ENCODE data around the gene TRAF5.

The TRAF5 gene

DNA sequence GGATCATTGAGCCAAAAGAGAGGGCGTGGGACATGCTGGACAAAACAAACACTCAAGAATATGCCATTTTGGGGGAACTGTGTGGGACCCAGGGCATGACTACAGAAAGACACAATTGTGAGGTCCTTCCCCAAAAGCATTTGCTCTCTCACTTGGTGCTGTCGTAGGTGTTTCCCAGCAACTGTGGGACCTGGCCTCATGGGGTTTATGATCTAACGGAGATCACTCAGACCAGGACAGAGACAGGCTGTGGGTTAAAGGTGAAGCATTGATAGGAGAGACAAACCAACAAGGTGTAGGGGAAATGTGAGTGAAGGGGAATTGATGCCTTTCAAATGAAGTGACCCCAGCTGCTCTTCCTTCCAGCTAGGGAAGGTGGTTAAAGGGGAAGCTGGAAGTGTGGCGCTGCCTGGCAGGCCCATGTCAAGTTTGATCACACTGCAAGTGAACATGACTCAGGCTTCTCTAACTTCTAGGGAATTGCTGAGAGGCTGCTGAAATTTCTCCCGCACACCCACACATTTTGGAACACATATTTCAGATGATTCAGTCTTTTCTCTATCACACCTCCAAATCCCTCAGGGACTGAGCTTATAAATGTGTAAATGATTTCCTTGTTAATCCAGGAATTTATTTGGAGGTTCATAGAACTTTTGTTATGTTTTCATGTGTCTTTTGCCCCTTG, 30.2 kb downstream of the TRAF5 start:
- ChIA-PET CTCF (interaction anchor here (2.2 to 3.5 kb wide), 4 partner anchors 11 to 34 kb away, joined by 5 to 18 read pairs (median 14); no protein-coding TSS in a partner anchor), POLR2A (no interaction called here)
- TF ChIP-seq, protein P1, sequence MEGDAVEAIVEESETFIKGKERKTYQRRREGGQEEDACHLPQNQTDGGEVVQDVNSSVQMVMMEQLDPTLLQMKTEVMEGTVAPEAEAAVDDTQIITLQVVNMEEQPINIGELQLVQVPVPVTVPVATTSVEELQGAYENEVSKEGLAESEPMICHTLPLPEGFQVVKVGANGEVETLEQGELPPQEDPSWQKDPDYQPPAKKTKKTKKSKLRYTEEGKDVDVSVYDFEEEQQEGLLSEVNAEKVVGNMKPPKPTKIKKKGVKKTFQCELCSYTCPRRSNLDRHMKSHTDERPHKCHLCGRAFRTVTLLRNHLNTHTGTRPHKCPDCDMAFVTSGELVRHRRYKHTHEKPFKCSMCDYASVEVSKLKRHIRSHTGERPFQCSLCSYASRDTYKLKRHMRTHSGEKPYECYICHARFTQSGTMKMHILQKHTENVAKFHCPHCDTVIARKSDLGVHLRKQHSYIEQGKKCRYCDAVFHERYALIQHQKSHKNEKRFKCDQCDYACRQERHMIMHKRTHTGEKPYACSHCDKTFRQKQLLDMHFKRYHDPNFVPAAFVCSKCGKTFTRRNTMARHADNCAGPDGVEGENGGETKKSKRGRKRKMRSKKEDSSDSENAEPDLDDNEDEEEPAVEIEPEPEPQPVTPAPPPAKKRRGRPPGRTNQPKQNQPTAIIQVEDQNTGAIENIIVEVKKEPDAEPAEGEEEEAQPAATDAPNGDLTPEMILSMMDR (IDR thresholded peaks at IDR 0.05; ENCODE audit: control extremely low read depth, extremely low read depth, low read depth, missing control alignments) = no peak
- DNase-seq (ENCODE audit: extremely low spot score) = no peak

GRCh38 chr1:211358685-211359084, 32.1 kb downstream of the TRAF5 start:
- no peak for DNase-seq (ENCODE audit: extremely low spot score)
- ChIA-PET POLR2A (no interaction called here), CTCF (interaction anchor here (1.2 to 3.5 kb wide), 3 partner anchors 30 to 36 kb away, joined by 3 to 17 read pairs (median 5); no protein-coding TSS in a partner anchor)
- TF ChIP-seq, protein P1 (IDR thresholded peaks at IDR 0.05; ENCODE audit: control extremely low read depth, extremely low read depth, low read depth, missing control alignments) = no peak

DNA sequence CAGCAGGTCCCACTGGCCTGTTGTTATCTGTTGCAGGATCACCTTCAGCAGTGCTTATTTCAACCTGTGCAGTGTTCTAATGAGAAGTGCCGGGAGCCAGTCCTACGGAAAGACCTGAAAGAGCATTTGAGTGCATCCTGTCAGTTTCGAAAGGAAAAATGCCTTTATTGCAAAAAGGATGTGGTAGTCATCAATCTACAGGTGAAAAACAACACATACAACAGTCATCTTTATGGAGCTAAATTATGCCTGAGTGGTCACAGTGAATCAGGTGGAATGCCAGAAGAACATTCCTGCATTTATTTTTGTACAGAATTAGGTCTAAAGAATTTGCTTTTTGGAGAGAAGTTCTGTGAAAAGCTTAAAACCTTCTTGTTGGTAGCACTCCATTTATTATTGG, 33.2 kb downstream of the TRAF5 start:
- TF ChIP-seq, protein P1 (IDR thresholded peaks at IDR 0.05; ENCODE audit: control extremely low read depth, extremely low read depth, low read depth, missing control alignments) = no peak
- ChIA-PET CTCF (interaction anchor here (1.1 to 3.5 kb wide), 3 partner anchors 30 to 37 kb away, joined by 3 to 17 read pairs (median 3); partner anchors contain the start of gene TRAF5), POLR2A (no interaction called here)
- no peak for DNase-seq (ENCODE audit: extremely low spot score)

- TF ChIP-seq, protein P1 (IDR thresholded peaks at IDR 0.05; ENCODE audit: control extremely low read depth, extremely low read depth, low read depth, missing control alignments) = no peak
- POLR2A ChIA-PET = no interaction called here
- CTCF ChIA-PET = interaction anchor here (1.0 kb wide), 1 partner anchor 18 kb away, joined by 3 read pairs; no protein-coding TSS in a partner anchor
- DNase-seq (ENCODE audit: extremely low spot score) = no peak
Observed at GRCh38 chr1:211361202-211361601, 34.6 kb downstream of the TRAF5 start.

DNA sequence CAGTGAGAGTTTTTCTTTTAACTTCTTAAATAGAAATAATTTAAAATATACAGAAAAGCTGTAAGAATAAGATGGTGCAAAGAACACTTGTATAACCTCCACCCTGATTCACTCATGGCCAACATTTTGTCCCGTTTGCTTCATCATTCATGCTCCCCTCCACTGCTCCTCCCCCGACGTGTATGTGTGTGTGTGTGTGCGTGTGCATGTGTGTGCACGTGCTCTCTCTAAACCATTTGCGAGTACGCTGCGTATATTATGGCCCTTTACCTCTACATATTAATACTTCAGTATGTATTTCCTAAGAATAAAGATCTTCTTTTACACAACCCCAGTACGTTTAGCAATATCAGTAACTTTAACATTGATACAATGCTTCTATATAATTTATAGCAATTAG, 43.0 kb downstream of the TRAF5 start:
- DNase-seq (ENCODE audit: extremely low spot score) = no peak
- ChIA-PET POLR2A (no interaction called here), CTCF (interaction anchor here (1.3 to 1.5 kb wide), 3 partner anchors 34 to 46 kb away, joined by 3 to 4 read pairs (median 3); no protein-coding TSS in a partner anchor)
- TF ChIP-seq, protein P1 (IDR thresholded peaks at IDR 0.05; ENCODE audit: control extremely low read depth, extremely low read depth, low read depth, missing control alignments) = no peak

DNA sequence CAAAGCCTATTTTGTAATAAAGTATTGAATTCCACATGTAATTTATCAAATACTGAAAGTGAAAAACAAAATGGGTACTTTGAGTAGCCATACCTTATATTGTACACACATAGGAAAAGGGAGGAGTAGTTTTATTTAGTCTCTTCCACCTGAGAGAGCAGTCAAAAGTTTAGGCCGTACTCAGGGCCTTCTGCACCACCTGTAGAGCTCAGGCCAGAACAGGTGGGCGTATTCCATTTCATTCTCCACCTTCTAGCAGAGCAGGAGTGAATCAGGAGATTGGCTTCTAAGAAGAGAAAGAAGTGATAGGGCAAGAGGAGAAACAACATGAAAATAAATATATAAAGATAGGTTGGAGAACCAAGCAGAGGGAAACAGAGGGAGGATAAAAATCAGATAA, 44.0 kb downstream of the TRAF5 start:
- TF ChIP-seq, protein P1 (IDR thresholded peaks at IDR 0.05; ENCODE audit: control extremely low read depth, extremely low read depth, low read depth, missing control alignments) = no peak
- ChIA-PET CTCF (interaction anchor here (1.2 kb wide), 1 partner anchor 10 kb away, joined by 4 read pairs; no protein-coding TSS in a partner anchor), POLR2A (no interaction called here)
- no peak for DNase-seq (ENCODE audit: extremely low spot score)
